Measurements from ENCODE around the gene INTS11.

GRCh38 chr1:1344655-1345361, 20.3 kb upstream of the INTS11 start:
- TF ChIP-seq CTCF (IDR thresholded peaks at IDR 0.05; ENCODE audit: low read depth, low read length, poor library complexity, severe bottlenecking), result no peak
- TF ChIP-seq EZH2phosphoT487 (IDR thresholded peaks at IDR 0.05; ENCODE audit: borderline replicate concordance, low read length), result no peak
